Measurements from ENCODE around the gene STEAP1B.
"Not testable (repeated sequence)": the region's sequence is repeated elsewhere in the genome, so short reads cannot be mapped to it uniquely, and the experiment has no call there.

DNA sequence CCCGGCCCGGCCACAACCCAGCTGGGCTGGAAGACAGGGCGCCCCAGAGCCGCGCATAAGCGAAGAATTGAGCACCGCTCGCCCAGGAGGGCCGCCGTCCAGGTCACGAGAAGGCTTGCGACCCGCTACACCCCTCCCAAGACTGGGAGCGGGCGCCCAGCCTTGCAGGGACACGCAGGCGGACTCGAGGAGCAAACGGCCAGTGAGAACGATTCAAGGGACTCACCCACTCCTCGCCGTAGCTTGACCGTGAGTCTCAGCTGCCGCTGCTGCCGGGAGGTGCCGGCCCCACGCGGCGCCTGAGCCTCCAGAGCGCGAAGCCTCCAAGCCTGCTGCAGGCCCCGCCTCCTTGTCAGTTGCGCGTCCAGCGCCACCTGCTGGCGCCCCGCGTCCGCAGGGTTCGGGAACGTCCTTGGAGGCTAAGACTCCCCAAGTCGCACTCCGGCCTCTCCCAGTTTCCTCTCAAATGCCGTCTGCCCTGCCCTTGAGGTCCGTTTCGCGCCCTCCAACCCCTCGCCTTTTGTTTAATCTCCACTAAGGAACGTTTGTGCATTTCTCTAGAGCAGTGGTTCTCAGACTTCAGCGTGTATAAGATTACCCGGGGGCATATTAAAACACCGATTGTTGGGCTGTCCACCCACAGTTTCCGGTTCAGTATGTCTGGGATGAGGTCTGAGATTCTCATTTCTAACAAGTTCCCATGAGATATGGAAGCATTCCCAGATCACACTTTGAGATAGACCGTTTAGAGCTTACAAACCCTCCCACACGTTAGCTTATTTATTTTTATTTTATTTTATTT is at the start of gene STEAP1B:
- TF ChIP-seq POLR2A (IDR thresholded peaks at IDR 0.05) = not testable (repeated sequence)
- TF ChIP-seq, protein P1, sequence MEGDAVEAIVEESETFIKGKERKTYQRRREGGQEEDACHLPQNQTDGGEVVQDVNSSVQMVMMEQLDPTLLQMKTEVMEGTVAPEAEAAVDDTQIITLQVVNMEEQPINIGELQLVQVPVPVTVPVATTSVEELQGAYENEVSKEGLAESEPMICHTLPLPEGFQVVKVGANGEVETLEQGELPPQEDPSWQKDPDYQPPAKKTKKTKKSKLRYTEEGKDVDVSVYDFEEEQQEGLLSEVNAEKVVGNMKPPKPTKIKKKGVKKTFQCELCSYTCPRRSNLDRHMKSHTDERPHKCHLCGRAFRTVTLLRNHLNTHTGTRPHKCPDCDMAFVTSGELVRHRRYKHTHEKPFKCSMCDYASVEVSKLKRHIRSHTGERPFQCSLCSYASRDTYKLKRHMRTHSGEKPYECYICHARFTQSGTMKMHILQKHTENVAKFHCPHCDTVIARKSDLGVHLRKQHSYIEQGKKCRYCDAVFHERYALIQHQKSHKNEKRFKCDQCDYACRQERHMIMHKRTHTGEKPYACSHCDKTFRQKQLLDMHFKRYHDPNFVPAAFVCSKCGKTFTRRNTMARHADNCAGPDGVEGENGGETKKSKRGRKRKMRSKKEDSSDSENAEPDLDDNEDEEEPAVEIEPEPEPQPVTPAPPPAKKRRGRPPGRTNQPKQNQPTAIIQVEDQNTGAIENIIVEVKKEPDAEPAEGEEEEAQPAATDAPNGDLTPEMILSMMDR (IDR thresholded peaks at IDR 0.05) = peak; percentile 56 to 81 (median 80)
